Lung (tissue), 12 donors: ENCODE data around the gene UBE2C. TPM values are rescaled to one million over a fixed set of nuclear protein-coding genes. Genes with fewer than 3 reads are reported as not detected.

ENCODE experiments used
- ATAC-seq: fragments of 200-7000 bp; cut with Tn5 transposase; one replicate; pipeline ENCODE4 v1.9.1; 2020; ENCODE audit warnings: moderate number of reproducible peaks; ENCODE audit not compliant: insufficient read depth, low FRiP score
- DNase-seq, 3 donors: peaks; one replicate each; pipeline ENCODE4 v3.0.0-alpha.2; 2013 to 2017
- H3K27ac ChIP-seq, 2 donors: one replicate each; pipeline ENCODE4 v1.5.1; 2013; ENCODE audit warnings: mild to moderate bottlenecking in 2 of 2, moderate library complexity in 2 of 2, control low read depth in 1 of 2, inconsistent platforms in 1 of 2, low read depth in 1 of 2, low read length in 1 of 2
- H3K27me3 ChIP-seq, 3 donors: one replicate each; pipeline ENCODE4 v1.5.1; 2013; ENCODE audit warnings: low read length in 2 of 3; ENCODE audit not compliant: control insufficient read depth in 3 of 3, insufficient read depth in 3 of 3
- H3K36me3 ChIP-seq, 4 donors: one replicate each; pipeline ENCODE4 v1.5.1; 2013; ENCODE audit warnings: low read length in 4 of 4, mild to moderate bottlenecking in 1 of 4, moderate library complexity in 1 of 4; ENCODE audit not compliant: control insufficient read depth in 4 of 4, insufficient read depth in 4 of 4
- H3K4me1 ChIP-seq, 5 donors: one replicate each; pipeline ENCODE4 v1.5.1; 2013; ENCODE audit warnings: low read length in 5 of 5, mild to moderate bottlenecking in 2 of 5, moderate library complexity in 1 of 5; ENCODE audit not compliant: control insufficient read depth in 5 of 5, insufficient read depth in 5 of 5
- H3K4me3 ChIP-seq: one replicate; pipeline ENCODE4 v1.5.1; 2013; ENCODE audit warnings: mild to moderate bottlenecking, control low read depth, moderate library complexity
- H3K9ac ChIP-seq, 2 donors: one replicate each; pipeline ENCODE4 v1.5.1; 2013; ENCODE audit warnings: low read length in 2 of 2, control low read depth in 1 of 2; ENCODE audit not compliant: insufficient read depth in 1 of 2
- H3K9me3 ChIP-seq, 4 donors: one replicate each; pipeline ENCODE4 v1.5.1; 2013; ENCODE audit warnings: low read length in 3 of 4, mild to moderate bottlenecking in 1 of 4, moderate library complexity in 1 of 4; ENCODE audit not compliant: control insufficient read depth in 4 of 4, insufficient read depth in 3 of 4
- CTCF ChIP-seq: IDR thresholded peaks from 2 replicates; pipeline ENCODE4 v1.5.1; 2012; ENCODE audit warnings: mild to moderate bottlenecking; ENCODE audit errors: control extremely low read depth, extremely low read depth
- WGBS, 2 donors: extraction: QIAGEN DNeasy Blood & Tissue Kit; methylation state at CpG; one replicate each; pipeline ENCODE4 v1.1.7; 2013; 5-methylcytosine and 5-hydroxymethylcytosine counted together
- polyA plus RNA-seq, 2 donors: library from polyadenylated mRNA; stranded (reverse); fragments of 200-250 nt; gene quantifications; one replicate each; pipeline ENCODE4 v1.2.1, GENCODE V29; 2013
- total RNA-seq, 2 donors: library from RNA; depleted of rRNA in 1 of 2; stranded (reverse); fragments of >200 nt in 1 of 2; gene quantifications; one replicate each; pipeline ENCODE4 v1.2.1, GENCODE V29; 2014 to 2021
- donor health status: control.
- donor health status: control.
- donor health status: Bipolar disorder and iron deficiency.
- donor health status: healthy.
- donor health status: DM: yes; HTN: yes; CAD: no.

The UBE2C gene
- total and polyA plus RNA-seq, 4 donors, result 2.5 to 17.0 (median 5.5) TPM

GRCh38 chr20:45850238-45850637 lies 37.8 kb downstream of the UBE2C start:
- DNase-seq (no peak), ATAC-seq (no peak)
- Histone ChIP-seq H3K4me3 (no peak overlapping the region), H3K36me3 (peaks cover 7 to 34% (median 15%) of the 10 kb centered on the region in 4 donors), H3K9ac (no peak overlapping the region), H3K27ac (no peak overlapping the region), H3K27me3 (no peaks in the 10 kb centered on the region), H3K9me3 (peaks cover 0 to 6% (median 0%) of the 10 kb centered on the region in 4 donors), H3K4me1 (peaks cover 0 to 6% (median 0%) of the 10 kb centered on the region in 5 donors)
- no peak for TF ChIP-seq CTCF
- 91 to 95% methylated on average over 2 of the region's 2 CpGs for WGBS, 2 donors

- H3K9me3 ChIP-seq, result peaks cover 0 to 6% (median 0%) of the 10 kb centered on the region in 4 donors
- H3K4me3 ChIP-seq, result no peak overlapping the region
- H3K27ac ChIP-seq, result no peak overlapping the region
- 45 to 93% methylated on average over 1 of the region's 1 CpG for WGBS, 2 donors
- H3K4me1 ChIP-seq, result peaks cover 0 to 8% (median 3%) of the 10 kb centered on the region in 5 donors
- no peak overlapping the region for H3K9ac ChIP-seq
- DNase-seq (no peak), ATAC-seq (no peak)
- no peaks in the 10 kb centered on the region for H3K27me3 ChIP-seq
- peaks cover 7 to 30% (median 15%) of the 10 kb centered on the region in 4 donors for H3K36me3 ChIP-seq
- TF ChIP-seq CTCF, result no peak
These were observed 38.5 kb downstream of the UBE2C start for GRCh38 chr20:45850926-45851325.

GRCh38 chr20:45851501-45851900 lies 39.1 kb downstream of the UBE2C start:
- no peak overlapping the region for H3K4me3 ChIP-seq
- no peak for TF ChIP-seq CTCF
- ATAC-seq, result no peak
- DNase-seq, result no peak
- H3K36me3 ChIP-seq, result peaks cover 2 to 25% (median 14%) of the 10 kb centered on the region in 4 donors
- peaks cover 0 to 6% (median 0%) of the 10 kb centered on the region in 4 donors for H3K9me3 ChIP-seq
- H3K9ac ChIP-seq, result no peak overlapping the region
- peaks cover 0 to 12% (median 8%) of the 10 kb centered on the region in 5 donors for H3K4me1 ChIP-seq
- no peaks in the 10 kb centered on the region for H3K27me3 ChIP-seq
- no peak overlapping the region for H3K27ac ChIP-seq

- H3K4me1 ChIP-seq, result peaks cover 0 to 13% (median 8%) of the 10 kb centered on the region in 5 donors
- no peak overlapping the region for H3K4me3 ChIP-seq
- ATAC-seq (no peak), DNase-seq (no peak)
- H3K27ac ChIP-seq, result no peak overlapping the region
- H3K36me3 ChIP-seq, result peaks cover 2 to 19% (median 14%) of the 10 kb centered on the region in 4 donors
- 96 to 99% methylated on average over 6 of the region's 6 CpGs for WGBS, 2 donors
- no peak overlapping the region for H3K9ac ChIP-seq
- no peaks in the 10 kb centered on the region for H3K27me3 ChIP-seq
- no peak for TF ChIP-seq CTCF
- peaks cover 0 to 6% (median 0%) of the 10 kb centered on the region in 4 donors for H3K9me3 ChIP-seq
These were observed 39.9 kb downstream of the UBE2C start for GRCh38 chr20:45852326-45852725.
